Measurements from ENCODE around the gene SCYGR6.

- TF ChIP-seq EZH2 (IDR thresholded peaks at IDR 0.05) (peak; percentile 37), CTCF (IDR thresholded peaks at IDR 0.05) (no peak)
Observed at GRCh38 chr2:227717687-227718567, 6.6 kb downstream of the SCYGR6 start, which contains the start of gene SLC19A3.

Measured in neural progenitor cell (in vitro differentiated cells).